ENCODE measurements around the gene ZBTB7B. TPM values are rescaled to one million over a fixed set of nuclear protein-coding genes. Genes with fewer than 3 reads are reported as not detected.

The ZBTB7B gene
- total RNA-seq, 1 donor from 2014 or later: 56.6 TPM

GRCh38 chr1:155009742-155010141 is 7.1 kb downstream of the ZBTB7B start:
- DNase-seq (no peak), ATAC-seq (ENCODE audit: low read depth) (no peak)
- POLR2A ChIA-PET: interaction anchor here (0.6 to 4.6 kb wide), 3 partner anchors 9 to 31 kb away, joined by 3 to 24 read pairs (median 3); no protein-coding TSS in a partner anchor
- no peak overlapping the region for H3K4me3 Mint-ChIP-seq
- intact Hi-C loops (cut with micrococcal nuclease): no loop called here
- H3K27ac Mint-ChIP-seq: peak overlapping the region; percentile 64
- peaks cover 94% of the 10 kb centered on the region for H3K4me1 Mint-ChIP-seq
- no peaks in the 10 kb centered on the region for H3K27me3 Mint-ChIP-seq
- TF ChIP-seq CTCF (IDR thresholded peaks at IDR 0.05): no peak
- peaks cover 11% of the 10 kb centered on the region for H3K36me3 Mint-ChIP-seq (ENCODE audit: low read depth)
- H3K9me3 Mint-ChIP-seq: no peaks in the 10 kb centered on the region
- CTCF ChIA-PET: no interaction called here

GRCh38 chr1:155010211-155010918 is 7.8 kb downstream of the ZBTB7B start:
- ChIA-PET POLR2A (interaction anchor here (0.6 to 4.6 kb wide), 6 partner anchors 9 to 37 kb away, joined by 3 to 24 read pairs (median 4); partner anchors contain the start of gene LENEP), CTCF (interaction anchor here (1.0 kb wide), 1 partner anchor 11 kb away, joined by 3 read pairs; no protein-coding TSS in a partner anchor)
- no peaks in the 10 kb centered on the region for H3K9me3 Mint-ChIP-seq
- ATAC-seq (ENCODE audit: low read depth) (no peak), DNase-seq (no peak)
- H3K4me1 Mint-ChIP-seq: peaks cover 88% of the 10 kb centered on the region
- no peaks in the 10 kb centered on the region for H3K27me3 Mint-ChIP-seq
- H3K27ac Mint-ChIP-seq: peak overlapping the region; percentile 64
- TF ChIP-seq CTCF (IDR thresholded peaks at IDR 0.05): no peak
- intact Hi-C loops (cut with micrococcal nuclease): no loop called here
- peaks cover 11% of the 10 kb centered on the region for H3K36me3 Mint-ChIP-seq (ENCODE audit: low read depth)
- no peak overlapping the region for H3K4me3 Mint-ChIP-seq

DNA sequence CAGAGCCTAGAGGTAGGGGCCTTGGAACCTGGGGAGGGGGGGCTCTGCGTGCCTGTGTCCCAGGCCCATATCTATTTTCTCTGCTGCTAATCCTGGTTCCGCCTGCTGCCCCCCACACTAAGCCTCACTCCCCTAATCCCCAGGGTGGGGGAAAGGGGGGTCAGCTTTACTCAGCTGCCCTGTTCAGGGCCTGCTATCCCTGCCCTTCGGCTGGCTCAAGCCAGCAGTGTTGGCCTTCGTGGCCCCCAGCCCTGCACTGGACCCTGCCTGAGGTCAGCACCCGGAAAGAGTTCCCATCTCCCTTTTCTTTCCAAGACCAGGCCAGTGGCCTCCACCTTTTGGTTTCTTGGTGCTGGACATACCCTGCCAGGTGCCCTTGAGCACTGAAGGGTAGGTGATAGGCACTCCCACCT is 8.4 kb downstream of the ZBTB7B start:
- peaks cover 17% of the 10 kb centered on the region for H3K36me3 Mint-ChIP-seq (ENCODE audit: low read depth)
- no peak overlapping the region for H3K4me3 Mint-ChIP-seq
- peaks cover 88% of the 10 kb centered on the region for H3K4me1 Mint-ChIP-seq
- CTCF ChIA-PET: interaction anchor here (1.0 kb wide), 1 partner anchor 12 kb away, joined by 3 read pairs; no protein-coding TSS in a partner anchor
- intact Hi-C loops (cut with micrococcal nuclease): no loop called here
- H3K9me3 Mint-ChIP-seq: no peaks in the 10 kb centered on the region
- no peak for TF ChIP-seq CTCF (IDR thresholded peaks at IDR 0.05)
- H3K27me3 Mint-ChIP-seq: no peaks in the 10 kb centered on the region
- peak overlapping the region; percentile 46 for H3K27ac Mint-ChIP-seq
- no peak for DNase-seq
- no peak for ATAC-seq (ENCODE audit: low read depth)
- POLR2A ChIA-PET: interaction anchor here (0.6 to 4.6 kb wide), 4 partner anchors 8 to 37 kb away, joined by 3 to 24 read pairs (median 5); no protein-coding TSS in a partner anchor

DNA sequence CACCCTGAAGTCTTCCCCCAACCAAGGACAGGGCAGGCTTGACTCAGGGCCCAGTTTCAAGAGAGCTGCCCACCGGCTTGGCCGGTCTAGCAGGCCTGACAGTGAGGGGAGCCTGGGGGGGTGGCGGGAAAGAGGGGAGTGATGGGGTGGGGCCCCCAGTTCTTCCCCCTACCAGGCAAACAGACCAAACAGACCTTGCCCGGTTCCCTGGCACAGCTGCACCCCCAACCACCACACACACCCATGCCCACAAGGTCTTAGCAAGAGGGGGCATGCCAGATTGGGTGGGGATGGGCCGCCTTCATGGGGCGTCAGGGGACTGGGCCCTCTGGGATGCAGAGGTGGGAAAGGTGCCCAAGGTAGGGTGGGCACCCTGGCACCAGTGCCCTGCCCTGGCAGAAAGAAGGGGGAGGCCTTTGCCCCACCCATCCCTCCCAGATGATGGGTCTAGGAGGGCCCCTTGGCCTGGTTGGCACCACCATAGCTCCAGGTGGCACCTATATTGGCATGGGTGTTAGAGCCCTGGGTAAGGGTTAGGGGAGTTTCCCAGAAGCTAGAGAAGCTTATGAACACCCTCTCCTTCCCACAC is 8.9 kb downstream of the ZBTB7B start:
- Mint-ChIP-seq H3K27me3 (no peaks in the 10 kb centered on the region), H3K27ac (peak overlapping the region; percentile 46), H3K36me3 (ENCODE audit: low read depth) (peaks cover 17% of the 10 kb centered on the region), H3K9me3 (no peaks in the 10 kb centered on the region), H3K4me1 (peaks cover 88% of the 10 kb centered on the region), H3K4me3 (no peak overlapping the region)
- intact Hi-C loops (cut with micrococcal nuclease): no loop called here
- ATAC-seq (ENCODE audit: low read depth) (no peak), DNase-seq (no peak)
- no peak for TF ChIP-seq CTCF (IDR thresholded peaks at IDR 0.05)
- ChIA-PET POLR2A (interaction anchor here (4.6 kb wide), 1 partner anchor 12 kb away, joined by 24 read pairs; no protein-coding TSS in a partner anchor), CTCF (interaction anchor here (1.0 kb wide), 1 partner anchor 68 kb away, joined by 3 read pairs; no protein-coding TSS in a partner anchor)

DNA sequence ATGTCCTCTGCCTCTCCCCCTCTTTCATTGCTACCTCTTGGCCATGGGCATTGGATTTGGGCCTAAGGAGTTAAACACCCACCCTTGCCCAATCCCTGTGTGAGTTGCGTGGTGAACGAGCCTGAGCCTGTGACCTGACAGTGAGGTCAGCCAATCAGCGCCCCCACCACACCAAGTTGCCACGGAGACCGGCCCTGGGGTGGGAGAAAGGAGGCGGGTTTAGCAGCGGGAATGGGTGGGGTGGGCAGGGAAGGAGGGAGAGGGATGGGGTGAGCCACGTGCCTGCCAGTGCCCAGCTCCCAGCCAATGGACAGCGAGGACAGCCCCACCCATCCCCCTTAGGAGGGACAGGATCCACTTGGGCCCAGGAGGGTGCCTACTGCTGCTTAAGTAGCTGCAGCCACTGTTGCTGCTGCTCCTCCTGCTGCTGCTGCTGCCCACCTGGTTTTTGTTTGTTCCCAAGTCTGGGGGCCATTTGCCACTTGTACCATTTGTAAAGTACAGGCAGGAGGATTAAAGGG is 9.5 kb downstream of the ZBTB7B start:
- no peak overlapping the region for H3K4me3 Mint-ChIP-seq
- no peak for DNase-seq
- TF ChIP-seq CTCF (IDR thresholded peaks at IDR 0.05): no peak
- peaks cover 17% of the 10 kb centered on the region for H3K36me3 Mint-ChIP-seq (ENCODE audit: low read depth)
- intact Hi-C loops (cut with micrococcal nuclease): no loop called here
- peaks cover 88% of the 10 kb centered on the region for H3K4me1 Mint-ChIP-seq
- ChIA-PET POLR2A (interaction anchor here (1.1 to 6.3 kb wide), 3 partner anchors 9 to 76 kb away, joined by 4 to 85 read pairs (median 24); partner anchors contain the start of genes PMVK and ZBTB7B), CTCF (interaction anchor here (1.0 kb wide), 1 partner anchor 68 kb away, joined by 3 read pairs; no protein-coding TSS in a partner anchor)
- H3K9me3 Mint-ChIP-seq: no peaks in the 10 kb centered on the region
- ATAC-seq (ENCODE audit: low read depth): no peak
- H3K27ac Mint-ChIP-seq: peak overlapping the region; percentile 12
- H3K27me3 Mint-ChIP-seq: no peaks in the 10 kb centered on the region

Data from activated B cell treated with CpG ODN at 0.5 μM for 24 hours (primary cell).